ENCODE results near the gene FTCD. TPM values are rescaled to one million over a fixed set of nuclear protein-coding genes. Genes with fewer than 3 reads are reported as not detected.

Gene FTCD
- total and polyA plus RNA-seq, 9 of the 15 experiments (the other 6 are each of a cell fraction or from before 2014, with no cell fraction given): 0.11 to 1.6 (median 0.67) TPM; not detected in 5

DNA sequence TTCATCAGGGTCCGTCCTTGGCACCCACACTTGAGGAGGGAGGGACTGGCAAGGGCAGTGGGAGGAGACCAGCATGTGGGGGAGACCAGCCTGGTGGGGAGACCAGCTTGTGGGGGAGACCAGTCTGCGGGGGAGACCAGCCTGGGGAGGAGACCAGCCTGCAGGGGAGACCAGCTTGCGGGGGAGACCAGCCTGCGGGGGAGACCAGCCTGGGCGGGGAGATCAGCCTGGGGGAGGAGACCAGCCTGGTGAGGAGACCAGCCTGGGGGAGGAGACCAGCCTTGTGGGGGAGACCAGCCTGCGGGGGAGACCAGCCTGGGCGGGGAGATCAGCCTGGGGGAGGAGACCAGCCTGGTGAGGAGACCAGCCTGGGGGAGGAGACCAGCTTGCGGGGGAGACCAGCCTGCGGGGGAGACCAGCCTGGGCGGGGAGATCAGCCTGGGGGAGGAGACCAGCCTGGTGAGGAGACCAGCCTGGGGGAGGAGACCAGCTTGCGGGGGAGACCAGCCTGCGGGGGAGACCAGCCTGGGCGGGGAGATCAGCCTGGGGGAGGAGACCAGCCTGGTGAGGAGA, 28.0 kb upstream of the FTCD start (continued):
- TF ChIP-seq PCBP1 (IDR thresholded peaks at IDR 0.05; ENCODE audit: low read depth, low read length, poor library complexity, severe bottlenecking) (peak; percentile 92), CBX3 (IDR thresholded peaks at IDR 0.05; ENCODE audit: borderline replicate concordance in 1 of 2, low read length in 2 of 2) (peak in 1 of 2 experiments; percentile 11; a peak in 1 of 3 replicates), CCNT2 (IDR thresholded peaks at IDR 0.05; ENCODE audit: borderline replicate concordance, extremely low read depth, insufficient read length, low read depth, low read length) (peak; percentile 34), NCOR1 (IDR thresholded peaks at IDR 0.05) (0 out of 2 replicates have a peak, but pooled peaks have one; percentile 24), CBFA2T3 (IDR thresholded peaks at IDR 0.05) (0 out of 2 replicates have a peak, but pooled peaks have one; percentile 10), EGR1 (conservative IDR thresholded peaks at IDR 0.05) (peak; percentile 85), CREM (IDR thresholded peaks at IDR 0.05; ENCODE audit: low read depth) (0 out of 2 replicates have a peak, but pooled peaks have one; percentile 22), RBM22 (IDR thresholded peaks at IDR 0.05; ENCODE audit: low read depth, low read length, poor library complexity, severe bottlenecking) (peak; percentile 42)
- TF ChIP-seq, protein P1, sequence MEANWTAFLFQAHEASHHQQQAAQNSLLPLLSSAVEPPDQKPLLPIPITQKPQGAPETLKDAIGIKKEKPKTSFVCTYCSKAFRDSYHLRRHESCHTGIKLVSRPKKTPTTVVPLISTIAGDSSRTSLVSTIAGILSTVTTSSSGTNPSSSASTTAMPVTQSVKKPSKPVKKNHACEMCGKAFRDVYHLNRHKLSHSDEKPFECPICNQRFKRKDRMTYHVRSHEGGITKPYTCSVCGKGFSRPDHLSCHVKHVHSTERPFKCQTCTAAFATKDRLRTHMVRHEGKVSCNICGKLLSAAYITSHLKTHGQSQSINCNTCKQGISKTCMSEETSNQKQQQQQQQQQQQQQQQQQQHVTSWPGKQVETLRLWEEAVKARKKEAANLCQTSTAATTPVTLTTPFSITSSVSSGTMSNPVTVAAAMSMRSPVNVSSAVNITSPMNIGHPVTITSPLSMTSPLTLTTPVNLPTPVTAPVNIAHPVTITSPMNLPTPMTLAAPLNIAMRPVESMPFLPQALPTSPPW (CRISPR knock-in tag; IDR thresholded peaks at IDR 0.05): peak; percentile 90; the same call in 1 of the 2 replicates
- TF ChIP-seq, protein P2, sequence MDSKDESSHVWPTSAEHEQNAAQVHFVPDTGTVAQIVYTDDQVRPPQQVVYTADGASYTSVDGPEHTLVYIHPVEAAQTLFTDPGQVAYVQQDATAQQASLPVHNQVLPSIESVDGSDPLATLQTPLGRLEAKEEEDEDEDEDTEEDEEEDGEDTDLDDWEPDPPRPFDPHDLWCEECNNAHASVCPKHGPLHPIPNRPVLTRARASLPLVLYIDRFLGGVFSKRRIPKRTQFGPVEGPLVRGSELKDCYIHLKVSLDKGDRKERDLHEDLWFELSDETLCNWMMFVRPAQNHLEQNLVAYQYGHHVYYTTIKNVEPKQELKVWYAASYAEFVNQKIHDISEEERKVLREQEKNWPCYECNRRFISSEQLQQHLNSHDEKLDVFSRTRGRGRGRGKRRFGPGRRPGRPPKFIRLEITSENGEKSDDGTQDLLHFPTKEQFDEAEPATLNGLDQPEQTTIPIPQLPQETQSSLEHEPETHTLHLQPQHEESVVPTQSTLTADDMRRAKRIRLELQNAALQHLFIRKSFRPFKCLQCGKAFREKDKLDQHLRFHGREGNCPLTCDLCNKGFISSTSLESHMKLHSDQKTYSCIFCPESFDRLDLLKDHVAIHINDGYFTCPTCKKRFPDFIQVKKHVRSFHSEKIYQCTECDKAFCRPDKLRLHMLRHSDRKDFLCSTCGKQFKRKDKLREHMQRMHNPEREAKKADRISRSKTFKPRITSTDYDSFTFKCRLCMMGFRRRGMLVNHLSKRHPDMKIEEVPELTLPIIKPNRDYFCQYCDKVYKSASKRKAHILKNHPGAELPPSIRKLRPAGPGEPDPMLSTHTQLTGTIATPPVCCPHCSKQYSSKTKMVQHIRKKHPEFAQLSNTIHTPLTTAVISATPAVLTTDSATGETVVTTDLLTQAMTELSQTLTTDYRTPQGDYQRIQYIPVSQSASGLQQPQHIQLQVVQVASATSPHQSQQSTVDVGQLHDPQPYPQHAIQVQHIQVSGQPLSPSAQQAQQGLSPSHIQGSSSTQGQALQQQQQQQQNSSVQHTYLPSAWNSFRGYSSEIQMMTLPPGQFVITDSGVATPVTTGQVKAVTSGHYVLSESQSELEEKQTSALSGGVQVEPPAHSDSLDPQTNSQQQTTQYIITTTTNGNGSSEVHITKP (IDR thresholded peaks at IDR 0.05; ENCODE audit: partially characterized antibody): peak; percentile 47
